Measurements from ENCODE around the gene TMC7.
A peak's percentile ranks its signal among the peaks of the same experiment; 100 is the strongest.

TMC7 gene

DNA sequence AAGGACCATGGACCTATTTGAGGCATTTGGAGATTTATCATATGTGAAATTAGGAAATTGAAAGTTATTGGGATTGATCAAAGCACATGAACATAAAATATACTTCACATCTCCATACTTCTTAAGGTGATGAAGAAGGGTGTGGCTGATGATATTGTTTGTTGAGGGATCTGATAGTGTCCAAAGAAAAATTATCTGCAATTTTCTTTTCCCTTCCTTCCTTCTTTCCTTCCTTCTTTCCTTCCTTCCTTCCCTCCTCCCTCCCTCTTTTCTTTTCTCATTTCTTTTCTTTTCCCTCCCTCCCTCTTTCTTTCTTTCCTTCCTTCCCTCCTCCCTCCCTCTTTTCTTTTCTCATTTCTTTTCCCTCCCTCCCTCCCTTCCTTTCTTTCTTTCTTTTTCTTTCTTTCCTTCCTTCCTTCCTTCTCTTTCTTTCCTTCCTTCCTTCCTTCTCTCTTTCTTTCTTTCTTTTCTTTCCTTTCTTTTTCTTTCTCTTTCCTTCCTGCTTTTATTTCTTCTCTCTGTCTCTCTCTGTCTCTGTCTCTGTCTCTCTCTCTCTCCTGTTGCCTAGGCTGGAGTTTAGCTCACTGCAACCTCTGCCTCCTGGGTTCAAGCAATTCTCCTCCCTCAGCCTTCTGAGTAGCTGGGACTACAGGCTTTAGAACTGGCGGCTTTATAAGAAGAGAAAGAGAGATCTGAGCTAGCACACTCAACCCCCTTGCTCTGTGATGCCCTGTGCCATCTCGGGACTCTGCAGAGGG is 109.1 kb downstream of the TMC7 start:
- DNase-seq = no peak

DNA sequence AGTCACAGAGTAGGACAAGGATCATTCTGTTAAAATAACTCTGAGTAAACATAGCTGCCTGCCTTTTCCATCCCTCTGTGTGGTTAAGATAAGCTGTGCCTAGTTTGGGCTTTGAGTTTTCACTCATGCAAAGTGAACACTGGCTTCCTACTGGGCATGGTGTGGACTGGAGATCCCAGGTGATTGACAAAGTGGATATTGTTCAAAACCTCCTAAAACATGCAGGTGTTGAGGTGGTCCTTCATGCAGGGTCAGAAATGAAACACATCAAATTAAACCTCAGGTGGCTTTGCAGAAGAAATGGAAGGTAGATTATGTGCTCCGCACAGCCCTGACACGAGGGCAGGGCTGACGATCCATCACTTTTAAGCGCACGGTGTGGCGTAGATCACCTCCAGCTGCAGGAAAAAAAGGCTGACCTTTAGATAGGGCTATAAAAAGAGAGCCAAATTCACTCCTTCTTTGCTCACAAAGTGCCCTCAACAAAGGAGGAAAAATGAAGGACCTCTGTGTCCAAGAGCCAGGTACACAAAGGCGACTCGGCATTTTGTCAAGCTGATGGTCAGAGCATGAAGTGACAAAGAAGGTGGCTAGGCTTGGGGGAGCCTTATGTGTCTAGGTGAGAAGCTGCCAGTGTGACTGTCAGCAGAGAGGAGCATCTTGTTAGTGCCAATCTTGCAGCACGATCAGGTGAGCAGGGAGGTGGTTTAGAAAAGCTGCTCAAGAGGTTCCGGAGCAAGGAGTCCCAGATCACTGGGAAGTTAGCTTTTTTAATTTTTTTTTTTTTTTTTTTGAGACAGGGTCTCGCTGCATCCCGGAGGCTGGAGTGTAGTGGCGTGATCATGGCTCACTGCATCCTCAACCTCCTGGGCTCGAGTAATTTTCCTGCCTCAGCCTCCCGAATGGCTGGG is 110.2 kb downstream of the TMC7 start:
- DNase-seq = no peak

DNA sequence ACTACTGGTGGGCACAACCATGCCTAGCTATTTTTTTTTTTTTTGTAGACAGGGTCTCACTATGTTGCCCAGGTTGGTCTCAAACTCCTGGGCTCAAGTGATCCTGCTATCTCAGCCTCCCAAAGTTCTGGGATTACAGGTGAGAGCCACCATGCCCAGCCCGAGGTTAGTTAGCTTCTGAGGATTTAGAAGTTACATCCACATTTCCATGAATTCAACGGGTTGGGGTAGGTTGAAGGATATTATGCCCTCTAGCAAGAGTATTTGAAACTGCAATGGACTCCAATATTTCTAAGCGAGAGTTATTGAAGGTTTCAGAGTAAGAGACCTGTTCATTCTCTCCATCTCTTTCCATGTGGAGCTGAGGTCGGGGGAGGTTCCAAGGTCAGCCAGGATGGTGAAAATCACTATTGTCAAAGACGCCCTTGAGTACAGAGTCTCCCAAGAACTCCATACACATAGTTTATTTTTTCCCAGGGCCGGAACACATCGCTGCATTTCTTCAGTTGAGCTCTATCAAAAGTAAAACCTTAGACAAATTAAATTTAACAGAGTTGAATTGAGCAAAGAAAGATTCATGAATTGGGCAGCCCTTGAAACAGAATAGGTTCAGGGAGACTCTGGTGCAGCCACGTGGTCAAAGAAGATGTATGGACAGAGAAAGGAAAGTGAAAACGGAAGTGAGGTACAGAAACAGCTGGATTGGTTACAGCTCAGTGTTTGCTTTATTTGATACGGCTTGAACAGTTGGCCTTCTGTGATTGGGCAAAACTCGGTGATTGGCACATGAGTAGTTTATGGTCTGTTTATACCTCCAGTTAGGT is 111.0 kb downstream of the TMC7 start:
- peak in 1 of 2 donors; percentile 30 for DNase-seq

DNA sequence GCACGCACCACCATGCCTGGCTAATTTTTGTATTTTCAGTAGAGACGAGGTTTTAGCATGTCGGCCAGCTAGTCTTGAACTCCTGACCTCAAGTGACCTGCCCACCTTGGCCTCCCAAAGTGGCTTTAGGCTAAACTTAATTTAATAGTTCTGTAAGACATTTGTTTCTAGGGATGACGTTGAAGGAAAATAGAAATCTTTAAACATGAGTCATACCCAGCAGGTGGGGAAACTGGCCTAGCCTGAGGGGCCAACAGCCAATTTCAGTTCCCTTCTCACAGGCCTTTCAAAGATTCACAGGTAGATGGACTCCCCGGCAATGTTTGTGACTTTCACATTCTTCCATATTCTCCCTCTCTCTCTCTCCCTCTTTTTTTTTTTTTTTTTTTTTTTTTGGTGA is 111.9 kb downstream of the TMC7 start:
- DNase-seq = no peak

DNA sequence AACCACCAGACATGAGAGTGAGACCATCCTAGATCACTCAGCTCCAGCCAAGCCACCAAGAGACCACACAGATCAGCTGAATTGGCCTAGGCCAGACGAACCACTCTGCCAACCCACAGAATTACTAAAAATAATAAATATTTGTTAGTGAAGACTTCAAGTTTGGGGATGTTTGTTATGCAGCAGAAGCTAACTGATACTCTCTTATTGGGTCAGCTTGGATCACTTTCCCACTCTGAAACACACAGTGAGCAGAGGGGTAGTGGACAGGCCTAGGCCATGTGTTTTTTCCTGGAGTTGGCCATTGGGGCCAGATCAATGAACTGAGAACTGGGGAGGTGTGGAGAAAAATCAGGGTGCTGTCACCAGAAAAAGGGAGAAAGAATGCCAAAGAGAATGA is 114.4 kb downstream of the TMC7 start:
- DNase-seq = no peak

DNA sequence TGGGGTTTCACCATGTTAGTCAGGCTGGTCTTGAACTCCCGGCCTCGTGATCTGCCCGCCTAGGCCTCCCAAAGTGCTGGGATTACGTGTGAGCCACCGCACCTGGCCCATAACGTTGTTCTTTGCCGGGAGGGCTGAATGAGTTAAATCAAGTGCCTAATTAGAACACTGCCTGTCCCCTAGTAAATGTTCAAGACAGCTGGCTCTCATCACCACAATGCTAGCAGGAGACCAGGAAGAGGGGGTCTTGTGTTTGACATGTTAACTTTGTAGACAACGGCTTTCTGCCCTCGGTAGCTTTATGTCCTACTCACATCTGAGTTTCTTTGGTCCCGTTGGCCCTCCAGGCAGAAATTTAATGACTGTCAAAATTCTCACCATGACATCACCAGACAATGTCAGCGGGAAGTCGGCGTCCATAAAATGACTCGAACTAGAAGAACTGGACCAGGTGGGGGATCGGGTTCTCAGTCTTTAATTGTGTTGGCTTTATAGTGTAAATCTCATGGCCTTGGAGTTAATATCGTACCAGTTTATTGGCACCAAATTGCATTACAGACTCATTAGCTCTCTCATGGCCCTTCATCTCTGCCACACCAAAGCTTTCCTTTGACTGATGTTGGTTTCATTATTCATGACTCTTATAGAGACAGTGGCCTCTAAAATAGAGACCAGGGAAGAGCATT is 118.6 kb downstream of the TMC7 start:
- no peak for DNase-seq

DNA sequence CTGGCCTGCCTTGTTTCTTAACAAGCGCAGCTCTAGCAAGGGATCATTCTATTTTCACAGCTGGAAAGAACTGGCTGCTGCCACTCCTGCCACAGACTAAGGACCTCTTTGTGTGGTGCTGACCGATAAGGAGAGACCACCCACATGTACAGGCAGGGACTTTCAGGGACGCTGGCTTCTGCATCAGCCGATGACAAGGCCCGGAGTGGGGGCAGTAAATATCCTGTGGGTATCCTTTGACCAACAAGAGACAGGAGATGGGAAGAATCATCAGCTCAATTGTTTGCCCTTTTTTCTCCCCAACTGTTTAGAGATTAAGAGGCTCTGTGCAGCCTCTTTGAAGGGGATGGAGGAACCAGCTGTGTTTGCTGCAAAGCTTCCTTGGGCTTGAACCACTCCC is 120.9 kb downstream of the TMC7 start:
- DNase-seq = no peak

DNA sequence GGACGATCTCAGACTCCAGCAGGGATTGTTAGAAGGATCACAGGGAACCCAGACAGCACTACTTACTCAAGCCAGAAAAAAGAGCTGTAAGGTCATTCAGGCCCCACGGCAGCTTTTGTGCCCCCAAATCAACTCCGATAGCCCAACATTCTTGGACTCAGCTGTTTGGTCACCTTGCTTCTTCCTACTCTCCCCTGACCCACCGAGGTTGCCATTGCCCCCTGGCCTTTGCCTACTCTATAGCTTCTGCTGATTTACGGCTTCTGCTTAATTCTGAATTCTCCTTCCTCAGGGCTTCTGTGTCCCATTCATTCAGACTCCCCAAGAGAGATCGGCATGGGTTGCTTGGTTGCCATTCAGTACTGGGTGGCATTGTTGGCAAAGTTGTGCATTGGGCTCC is 121.4 kb downstream of the TMC7 start:
- no peak for DNase-seq

DNA sequence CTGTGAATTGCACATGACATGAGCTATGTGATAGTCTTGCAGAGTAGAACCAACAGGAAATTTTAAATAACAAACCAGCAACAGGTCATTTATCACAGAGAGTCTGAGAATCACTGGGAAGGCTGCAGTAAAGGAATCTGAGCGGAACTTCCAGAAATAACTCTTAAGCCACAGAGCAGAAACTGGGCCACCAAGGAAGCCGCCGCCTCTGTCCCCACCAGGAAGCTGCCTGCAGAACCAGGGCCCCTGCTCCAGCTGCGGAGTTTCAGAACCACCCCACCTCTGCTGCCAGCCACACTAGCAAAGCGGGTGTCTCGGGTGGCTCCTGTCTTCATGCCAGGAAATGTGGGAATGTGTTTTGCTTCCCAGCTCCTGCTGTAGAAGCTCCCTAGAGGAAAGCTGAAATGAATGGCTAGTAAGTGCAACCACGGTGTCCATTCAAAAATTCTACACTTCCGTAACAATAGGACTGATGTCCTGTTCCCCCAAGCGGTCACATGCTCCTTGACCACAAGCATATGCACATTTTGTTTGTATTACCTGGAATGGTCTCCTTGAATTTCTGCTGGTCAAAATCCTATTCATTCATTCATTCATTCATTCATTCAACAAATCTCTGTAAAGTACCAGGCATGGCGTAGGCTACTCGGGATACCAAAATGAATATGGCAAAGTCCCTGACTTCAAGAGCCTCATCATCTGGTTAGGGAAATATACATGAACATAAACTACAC is 122.3 kb downstream of the TMC7 start:
- DNase-seq = no peak

DNA sequence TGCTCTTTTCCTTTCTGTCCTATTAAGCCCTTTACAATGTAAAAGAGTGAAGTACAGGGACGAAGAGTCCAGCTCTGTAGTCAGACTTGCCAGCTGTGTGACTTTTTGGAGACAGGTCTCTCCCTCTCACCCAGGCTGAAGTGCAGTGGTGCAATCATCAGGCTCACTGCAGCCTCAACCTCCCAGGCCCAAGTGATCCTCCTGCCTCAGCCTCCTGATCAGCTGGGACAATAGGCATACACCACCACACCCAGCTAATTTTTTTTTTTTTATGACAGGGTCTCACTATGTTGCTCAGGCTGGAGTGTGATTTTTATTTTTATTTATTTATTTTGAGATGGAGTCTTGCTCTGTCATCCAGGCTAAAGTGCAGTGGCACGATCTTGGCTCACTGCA is 122.9 kb downstream of the TMC7 start:
- DNase-seq = no peak

DNA sequence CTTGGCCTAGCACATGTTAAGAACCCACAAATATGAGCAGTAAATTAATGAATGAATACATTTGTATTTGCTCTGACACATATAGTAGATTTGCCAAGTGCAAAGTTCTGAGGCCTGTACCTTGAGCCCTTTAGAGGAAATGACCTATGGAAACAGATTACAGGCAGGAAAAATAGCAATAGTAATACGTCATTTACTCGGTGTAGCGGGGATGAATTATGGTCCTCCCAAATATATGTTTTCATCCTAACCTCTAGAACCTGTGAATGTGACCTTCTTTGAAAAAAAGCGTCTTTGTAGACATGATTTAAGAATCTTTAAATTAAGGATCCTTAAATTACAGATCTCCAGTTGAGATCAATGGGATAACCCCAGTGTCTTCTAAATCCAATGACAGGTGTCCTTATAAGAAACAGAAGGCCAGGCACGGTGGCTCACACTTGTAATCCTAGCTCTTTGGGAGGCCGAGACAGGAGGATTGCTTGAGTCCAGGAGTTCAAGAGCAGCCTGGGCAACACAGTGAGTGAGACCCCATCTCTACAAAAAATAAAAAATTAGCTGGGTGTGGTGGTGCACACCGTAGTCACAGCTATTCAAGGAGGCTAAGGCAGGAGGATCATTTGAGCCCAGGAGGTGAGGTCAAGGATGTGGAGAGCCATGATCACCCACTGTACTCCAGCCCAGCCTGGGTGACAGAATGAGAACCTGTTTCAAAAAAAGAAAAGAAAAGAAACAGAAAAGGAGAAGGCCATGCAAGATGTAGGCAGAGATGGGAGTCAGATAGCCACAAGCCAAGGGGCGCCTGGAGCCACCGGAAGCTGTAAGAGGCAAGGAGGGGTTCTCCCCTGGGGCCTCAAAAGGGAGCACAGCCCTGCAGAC is 124.9 kb downstream of the TMC7 start:
- DNase-seq = no peak

DNA sequence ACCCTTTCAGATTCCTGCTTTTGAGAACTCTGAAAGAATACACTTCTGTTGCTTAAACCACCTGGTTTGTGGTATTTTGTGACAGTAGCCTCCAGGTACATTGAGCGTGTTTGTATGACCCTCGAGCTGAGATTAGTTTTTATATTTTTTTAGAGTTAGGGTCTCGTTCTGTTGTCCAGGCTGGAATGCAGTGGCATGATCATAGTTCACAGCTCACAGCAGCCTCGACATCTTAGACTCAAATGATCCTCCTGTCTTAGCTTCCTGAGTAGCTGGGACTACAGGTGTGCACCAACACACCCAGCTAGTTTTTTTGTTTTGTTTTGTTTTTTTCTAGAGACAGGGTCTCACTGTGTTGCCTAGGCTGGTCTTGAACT is 125.5 kb downstream of the TMC7 start:
- no peak for DNase-seq

DNA sequence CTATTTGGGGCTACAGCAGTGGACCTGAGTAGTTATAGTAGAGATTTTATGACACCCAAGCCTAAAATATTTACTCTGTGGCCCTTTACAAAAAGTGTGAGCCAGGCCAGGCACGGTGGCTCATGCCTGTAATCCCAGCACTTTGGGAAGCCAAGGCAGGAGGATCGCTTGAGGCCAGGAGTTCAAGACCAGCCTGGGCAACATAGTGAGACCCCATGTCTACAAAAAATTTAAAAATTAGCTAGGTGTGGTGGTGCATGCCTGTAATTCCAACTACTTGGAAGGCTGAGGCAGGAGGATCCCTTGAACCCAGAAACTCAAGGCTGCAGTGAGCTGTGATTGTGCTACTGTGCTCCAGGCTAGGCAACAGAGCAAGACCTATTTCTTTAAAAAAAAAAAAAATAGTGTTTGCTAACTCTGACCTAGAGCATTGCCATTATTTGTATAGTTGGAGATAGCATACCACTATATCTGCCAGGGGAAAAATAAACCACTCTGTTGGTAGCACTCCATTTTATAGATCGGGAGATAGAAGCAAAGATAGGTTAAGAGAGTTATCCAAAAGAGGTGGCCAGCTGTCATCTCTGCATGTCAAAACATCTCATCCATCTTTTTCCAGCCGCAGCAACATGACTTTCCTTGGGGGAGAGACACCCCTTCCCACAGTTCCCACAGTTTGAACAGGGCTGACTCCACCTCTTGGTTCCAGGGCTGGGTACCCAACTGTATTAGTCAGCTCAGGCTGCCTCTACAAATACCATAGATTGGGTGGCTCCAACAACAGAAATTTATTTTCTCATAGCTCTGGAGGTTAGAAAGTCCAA is 127.0 kb downstream of the TMC7 start:
- no peak for DNase-seq

DNA sequence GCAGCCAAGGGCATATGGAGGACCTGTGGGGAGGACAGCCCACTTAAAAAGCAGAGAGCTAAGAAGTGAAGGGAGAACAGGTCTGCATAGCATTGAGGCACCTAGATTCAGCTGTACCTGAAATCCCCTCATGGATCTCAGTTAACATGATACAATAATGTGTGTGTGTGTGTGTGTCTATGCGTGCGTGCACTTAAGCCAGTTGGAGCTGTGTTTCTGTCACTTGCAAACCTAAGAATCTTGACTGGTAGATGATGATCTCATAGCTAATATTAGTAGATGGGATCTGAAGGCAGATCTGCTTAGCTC is 128.3 kb downstream of the TMC7 start:
- DNase-seq = no peak
